Parietal lobe (tissue), 2 donors: Measurements from ENCODE around the gene SSX2. TPM values are rescaled to one million over a fixed set of nuclear protein-coding genes. Genes with fewer than 3 reads are reported as not detected.

Experiments used
- small RNA-seq: library from RNA; depleted of rRNA; stranded (forward); fragments of <200 nt; gene quantifications from one replicate; pipeline ENCODE3, GENCODE V24; 2014; ENCODE audit warnings: low replicate concordance
- total RNA-seq: library from RNA; depleted of rRNA; stranded (reverse); fragments of >200 nt; gene quantifications from one replicate; pipeline ENCODE4 v1.2.3, GENCODE V29; 2014

SSX2 gene, protein sequence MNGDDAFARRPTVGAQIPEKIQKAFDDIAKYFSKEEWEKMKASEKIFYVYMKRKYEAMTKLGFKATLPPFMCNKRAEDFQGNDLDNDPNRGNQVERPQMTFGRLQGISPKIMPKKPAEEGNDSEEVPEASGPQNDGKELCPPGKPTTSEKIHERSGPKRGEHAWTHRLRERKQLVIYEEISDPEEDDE
- not detected for total RNA-seq

GRCh38 chrX:52707078-52707477, at the start of gene SSX2:
Gene SSX2 (minus strand): TSS chrX:52707178. CDS start chrX:52705749, 1,429 bp downstream.

GRCh38 chrX:52750952-52751351, 44.0 kb upstream of the SSX2 start, which contains the start of gene SSX2B:
Gene SSX2B (plus strand): TSS chrX:52751252. CDS start chrX:52752681, 1,429 bp downstream.

DNA sequence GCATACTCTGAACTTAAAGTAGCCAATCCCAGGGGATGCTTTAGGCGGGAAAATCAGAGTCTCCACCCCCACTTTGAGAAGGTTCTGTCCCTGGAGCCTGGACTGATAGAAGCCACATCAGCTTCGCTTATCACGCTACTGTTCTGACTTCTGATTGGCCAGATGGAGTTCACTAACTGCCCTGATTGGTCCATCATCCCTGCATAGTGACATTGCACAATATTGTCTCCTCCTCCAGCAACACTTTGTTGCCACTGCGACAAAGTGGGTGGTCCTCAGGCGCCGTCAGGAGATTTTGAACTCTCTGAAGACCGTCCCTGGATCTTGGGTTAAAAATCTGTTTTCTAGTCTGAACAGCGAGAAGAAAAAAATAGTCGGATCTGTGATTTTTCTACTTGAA, 52.2 kb downstream of the SSX2 start, which contains the start of gene SSX7:
Gene SSX7, minus strand, starts transcription at position 101 of the 400 bp plus-strand sequence. CDS start 1,428 bp downstream, outside the sequence.

Small RNA genes lying within 50 kb of the gene (small RNA-seq; reads per million reads assigned to genes)
- gene AC244505.3 (not detected), gene AC244505.5 (not detected), gene AL450023.3 (not detected), gene RNA5SP504 (not detected)

Other genes with a start within 250 kb of the SSX2 start
- gene XAGE1A, start 211.4 kb downstream of the SSX2 start, total RNA-seq = not detected
- not detected for gene XAGE1B, start 190.1 kb downstream of the SSX2 start, total RNA-seq
- not detected for gene SSX7, start 52.3 kb downstream of the SSX2 start, total RNA-seq
- gene SSX2B, start 44.1 kb upstream of the SSX2 start, total RNA-seq = not detected
- gene SPANXN5, start 90.2 kb upstream of the SSX2 start, total RNA-seq = not detected
- not detected for gene XAGE5, start 104.1 kb upstream of the SSX2 start, total RNA-seq
- not detected for gene XAGE3, start 160.9 kb upstream of the SSX2 start, total RNA-seq
- gene FAM156B, start 190.2 kb upstream of the SSX2 start, total RNA-seq = 30.7 TPM